ENCODE measurements around the gene PRMT9. TPM values are rescaled to one million over a fixed set of nuclear protein-coding genes. Genes with fewer than 3 reads are reported as not detected.

Gene PRMT9
- total and polyA plus RNA-seq, 9 of the 15 experiments (the other 6 are each of a cell fraction or from before 2014, with no cell fraction given), result 3.5 to 15.6 (median 7.2) TPM

GRCh38 chr4:147626903-147627302 is 57.1 kb downstream of the PRMT9 start:
- intact Hi-C loops (cut with micrococcal nuclease), result no loop called here
- H2AFZ ChIP-seq (ENCODE audit: low read depth, low read length), result no peak overlapping the region
- H3K9ac ChIP-seq (ENCODE audit: insufficient read depth in 1 of 2, low read depth in 2 of 2, low read length in 2 of 2), result 0 out of 4 replicates have a peak overlapping the region, but pooled peaks of 1 of the 2 experiments have one; percentile 7
- in situ Hi-C loops (cut with MboI), result no loop called here
- H3K9me1 ChIP-seq (ENCODE audit: control insufficient read depth, insufficient read depth, low read length), result no peaks in the 10 kb centered on the region
- no TSS peak for BruUV-seq (replicated peaks)
- H3K4me3 ChIP-seq, result no peak overlapping the region
- peaks cover 81% of the 10 kb centered on the region; the same call in 2 of the 3 replicates for H3K36me3 ChIP-seq (ENCODE audit: control insufficient read depth, insufficient read depth, low read length)
- ATAC-seq, result no peak
- H3K4me1 ChIP-seq (replicated peaks in 1 of 2; ENCODE audit: control insufficient read depth in 2 of 2, insufficient read depth in 2 of 2, low read length in 2 of 2), result no peaks in the 10 kb centered on the region
- H3K27ac ChIP-seq (ENCODE audit: extremely low read depth, low read depth, low read length), result no peak overlapping the region
- no peak for DNase-seq (ENCODE audit: extremely low read depth in 1 of 4, low spot score in 3 of 4)
- POLR2A ChIA-PET, result no interaction called here
- CTCF ChIA-PET (ENCODE audit: low intra/inter-chr PET ratio), result no interaction called here
- peaks cover 3% of the 10 kb centered on the region; the same call in 1 of the 3 replicates for H3K79me2 ChIP-seq (ENCODE audit: control insufficient read depth, insufficient read depth, low read length)
- FAIRE-seq, result no peak
- WGBS (ENCODE audit: insufficient coverage, low coverage, missing lambda C conversion rate), result 87% methylated on average over 4 of the region's 4 CpGs
- H3K27me3 ChIP-seq (ENCODE audit: control insufficient read depth in 2 of 2, insufficient read depth in 2 of 2, low read length in 2 of 2), result no peaks in the 10 kb centered on the region
- no peaks in the 10 kb centered on the region for H4K20me1 ChIP-seq (replicated peaks; ENCODE audit: control insufficient read depth, insufficient read depth, low read length)
- H3K9me3 ChIP-seq (replicated peaks; ENCODE audit: control insufficient read depth, insufficient read depth, low read depth, low read length), result no peaks in the 10 kb centered on the region
- H3K4me2 ChIP-seq (ENCODE audit: insufficient read depth, low read length), result no peak overlapping the region
- no peak for TF ChIP-seq ZNF764 (CRISPR knock-in tag; IDR thresholded peaks at IDR 0.05; ENCODE audit: low read depth)

GRCh38 chr4:147625733-147626132 is 58.2 kb downstream of the PRMT9 start:
- no peak for DNase-seq (ENCODE audit: extremely low read depth in 1 of 4, low spot score in 3 of 4)
- ChIA-PET CTCF (ENCODE audit: low intra/inter-chr PET ratio) (no interaction called here), POLR2A (no interaction called here)
- peaks cover 0 to 5% of the 10 kb centered on the region in 2 experiments; a peak in 1 of 5 replicates for H3K4me1 ChIP-seq (replicated peaks in 1 of 2; ENCODE audit: control insufficient read depth in 2 of 2, insufficient read depth in 2 of 2, low read length in 2 of 2)
- 0 out of 2 replicates have a peak, but pooled peaks cover 4% of the 10 kb centered on the region for H4K20me1 ChIP-seq (replicated peaks; ENCODE audit: control insufficient read depth, insufficient read depth, low read length)
- no peaks in the 10 kb centered on the region for H3K27me3 ChIP-seq (ENCODE audit: control insufficient read depth in 2 of 2, insufficient read depth in 2 of 2, low read length in 2 of 2)
- H3K9me3 ChIP-seq (replicated peaks; ENCODE audit: control insufficient read depth, insufficient read depth, low read depth, low read length), result no peaks in the 10 kb centered on the region
- H3K9me1 ChIP-seq (ENCODE audit: control insufficient read depth, insufficient read depth, low read length), result no peaks in the 10 kb centered on the region
- no peak for FAIRE-seq
- intact Hi-C loops (cut with micrococcal nuclease) (no loop called here), in situ Hi-C loops (cut with MboI) (no loop called here)
- no peak overlapping the region for H3K9ac ChIP-seq (ENCODE audit: insufficient read depth in 1 of 2, low read depth in 2 of 2, low read length in 2 of 2)
- no peak overlapping the region for H3K4me2 ChIP-seq (ENCODE audit: insufficient read depth, low read length)
- no peak overlapping the region for H3K27ac ChIP-seq (ENCODE audit: extremely low read depth, low read depth, low read length)
- no peak overlapping the region for H2AFZ ChIP-seq (ENCODE audit: low read depth, low read length)
- no peak for ATAC-seq
- peaks cover 12% of the 10 kb centered on the region for H3K79me2 ChIP-seq (ENCODE audit: control insufficient read depth, insufficient read depth, low read length)
- peaks cover 74% of the 10 kb centered on the region; the same call in 2 of the 3 replicates for H3K36me3 ChIP-seq (ENCODE audit: control insufficient read depth, insufficient read depth, low read length)
- BruUV-seq (replicated peaks), result no TSS peak
- 87% methylated on average over 6 of the region's 6 CpGs for WGBS (ENCODE audit: insufficient coverage, low coverage, missing lambda C conversion rate)
- no peak overlapping the region for H3K4me3 ChIP-seq
- TF ChIP-seq E4F1 (CRISPR knock-in tag; IDR thresholded peaks at IDR 0.05; ENCODE audit: borderline replicate concordance), result no peak

Data from K562 (cell line).